ENCODE results near the gene TRMT10C.
"Not testable (repeated sequence)": the region's sequence is repeated elsewhere in the genome, so short reads cannot be mapped to it uniquely, and the experiment has no call there.

DNA sequence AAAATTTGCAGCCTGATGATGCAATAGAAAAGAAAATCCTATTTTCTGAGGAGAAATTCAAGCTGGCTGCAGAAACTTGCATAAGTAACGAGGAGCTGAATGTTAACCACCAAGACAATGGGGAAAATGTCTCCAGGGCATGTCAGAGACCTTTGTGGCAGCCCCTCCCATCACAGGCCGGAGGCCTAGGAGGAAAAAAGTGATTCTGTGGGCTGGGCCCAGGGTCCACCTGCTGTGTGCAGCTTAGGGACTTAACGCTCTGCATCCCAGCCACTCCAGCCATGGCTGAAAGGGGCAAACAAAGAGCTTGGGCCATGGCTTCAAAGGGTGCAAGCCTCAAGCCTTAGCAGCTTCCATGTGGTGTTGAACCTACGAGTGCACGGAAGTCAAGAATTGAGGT is 8.3 kb upstream of the TRMT10C start:
- TF ChIP-seq, protein P1, sequence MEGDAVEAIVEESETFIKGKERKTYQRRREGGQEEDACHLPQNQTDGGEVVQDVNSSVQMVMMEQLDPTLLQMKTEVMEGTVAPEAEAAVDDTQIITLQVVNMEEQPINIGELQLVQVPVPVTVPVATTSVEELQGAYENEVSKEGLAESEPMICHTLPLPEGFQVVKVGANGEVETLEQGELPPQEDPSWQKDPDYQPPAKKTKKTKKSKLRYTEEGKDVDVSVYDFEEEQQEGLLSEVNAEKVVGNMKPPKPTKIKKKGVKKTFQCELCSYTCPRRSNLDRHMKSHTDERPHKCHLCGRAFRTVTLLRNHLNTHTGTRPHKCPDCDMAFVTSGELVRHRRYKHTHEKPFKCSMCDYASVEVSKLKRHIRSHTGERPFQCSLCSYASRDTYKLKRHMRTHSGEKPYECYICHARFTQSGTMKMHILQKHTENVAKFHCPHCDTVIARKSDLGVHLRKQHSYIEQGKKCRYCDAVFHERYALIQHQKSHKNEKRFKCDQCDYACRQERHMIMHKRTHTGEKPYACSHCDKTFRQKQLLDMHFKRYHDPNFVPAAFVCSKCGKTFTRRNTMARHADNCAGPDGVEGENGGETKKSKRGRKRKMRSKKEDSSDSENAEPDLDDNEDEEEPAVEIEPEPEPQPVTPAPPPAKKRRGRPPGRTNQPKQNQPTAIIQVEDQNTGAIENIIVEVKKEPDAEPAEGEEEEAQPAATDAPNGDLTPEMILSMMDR (IDR thresholded peaks at IDR 0.05; ENCODE audit: insufficient read depth, low read length): not testable (repeated sequence)
- TF ChIP-seq POLR2AphosphoS5, GABPA (IDR thresholded peaks at IDR 0.05; ENCODE audit: low read depth): not testable (repeated sequence)
- TF ChIP-seq, protein P2, sequence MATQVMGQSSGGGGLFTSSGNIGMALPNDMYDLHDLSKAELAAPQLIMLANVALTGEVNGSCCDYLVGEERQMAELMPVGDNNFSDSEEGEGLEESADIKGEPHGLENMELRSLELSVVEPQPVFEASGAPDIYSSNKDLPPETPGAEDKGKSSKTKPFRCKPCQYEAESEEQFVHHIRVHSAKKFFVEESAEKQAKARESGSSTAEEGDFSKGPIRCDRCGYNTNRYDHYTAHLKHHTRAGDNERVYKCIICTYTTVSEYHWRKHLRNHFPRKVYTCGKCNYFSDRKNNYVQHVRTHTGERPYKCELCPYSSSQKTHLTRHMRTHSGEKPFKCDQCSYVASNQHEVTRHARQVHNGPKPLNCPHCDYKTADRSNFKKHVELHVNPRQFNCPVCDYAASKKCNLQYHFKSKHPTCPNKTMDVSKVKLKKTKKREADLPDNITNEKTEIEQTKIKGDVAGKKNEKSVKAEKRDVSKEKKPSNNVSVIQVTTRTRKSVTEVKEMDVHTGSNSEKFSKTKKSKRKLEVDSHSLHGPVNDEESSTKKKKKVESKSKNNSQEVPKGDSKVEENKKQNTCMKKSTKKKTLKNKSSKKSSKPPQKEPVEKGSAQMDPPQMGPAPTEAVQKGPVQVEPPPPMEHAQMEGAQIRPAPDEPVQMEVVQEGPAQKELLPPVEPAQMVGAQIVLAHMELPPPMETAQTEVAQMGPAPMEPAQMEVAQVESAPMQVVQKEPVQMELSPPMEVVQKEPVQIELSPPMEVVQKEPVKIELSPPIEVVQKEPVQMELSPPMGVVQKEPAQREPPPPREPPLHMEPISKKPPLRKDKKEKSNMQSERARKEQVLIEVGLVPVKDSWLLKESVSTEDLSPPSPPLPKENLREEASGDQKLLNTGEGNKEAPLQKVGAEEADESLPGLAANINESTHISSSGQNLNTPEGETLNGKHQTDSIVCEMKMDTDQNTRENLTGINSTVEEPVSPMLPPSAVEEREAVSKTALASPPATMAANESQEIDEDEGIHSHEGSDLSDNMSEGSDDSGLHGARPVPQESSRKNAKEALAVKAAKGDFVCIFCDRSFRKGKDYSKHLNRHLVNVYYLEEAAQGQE (IDR thresholded peaks at IDR 0.05; ENCODE audit: insufficient replicate concordance, low read depth): not testable (repeated sequence)

Measured in HL-60 (cell line).